HepG2 (cell line): Measurements from ENCODE around the gene RPTOR. TPM values are rescaled to one million over a fixed set of nuclear protein-coding genes. Genes with fewer than 3 reads are reported as not detected.
A peak's percentile ranks its signal among the peaks of the same experiment; 100 is the strongest.

ENCODE experiments used
- CHD4 ChIP-seq: fragments of 200-600 bp; sonication (generic); IDR thresholded peaks from 2 replicates; pipeline ENCODE4 v1.7.0; 2017; ENCODE audit warnings: mild to moderate bottlenecking, low read length, borderline replicate concordance
- ESRRA ChIP-seq: sonication (generic); formaldehyde crosslinking; IDR thresholded peaks from 2 replicates; pipeline ENCODE4 v1.5.1; 2020; ENCODE audit warnings: mild to moderate bottlenecking, low read depth, missing genetic modification reagents
- GTF3A ChIP-seq: sonication (generic); formaldehyde crosslinking; conservative IDR thresholded peaks from 2 replicates; pipeline ENCODE4 v1.4.0; 2020; ENCODE audit warnings: mild to moderate bottlenecking, missing genetic modification reagents
- HDAC6 ChIP-seq: fragments of 200-600 bp; sonication (generic); IDR thresholded peaks from 2 replicates; pipeline ENCODE4 v1.7.0; 2017; ENCODE audit warnings: mild to moderate bottlenecking, antibody characterized with exemption, low read length, low read depth
- HOXA5 ChIP-seq: sonication (generic); formaldehyde crosslinking; IDR thresholded peaks from 2 replicates; pipeline ENCODE4 v1.4.0; 2020; ENCODE audit warnings: missing genetic modification reagents
- ISL2 ChIP-seq: sonication (generic); formaldehyde crosslinking; IDR thresholded peaks from 2 replicates; pipeline ENCODE4 v1.5.0; 2020; ENCODE audit warnings: missing genetic modification reagents
- KLF6 ChIP-seq: IDR thresholded peaks from 2 replicates; pipeline ENCODE4 v1.8.0; 2016; ENCODE audit warnings: missing biosample characterization, missing genetic modification reagents
- KLF9 ChIP-seq: IDR thresholded peaks from 2 replicates; pipeline ENCODE4 v1.6.1; 2016; ENCODE audit warnings: low read depth
- MATR3 ChIP-seq: sonication (generic); formaldehyde crosslinking; IDR thresholded peaks from 2 replicates; pipeline ENCODE4 v1.4.0; 2020; ENCODE audit warnings: missing genetic modification reagents
- PAF1 ChIP-seq: IDR thresholded peaks from 2 replicates; pipeline ENCODE4 v1.6.1; 2016; ENCODE audit warnings: missing genetic modification reagents, missing compliant biosample characterization
- SRSF4 ChIP-seq: fragments of 200-400 bp; formaldehyde crosslinking; IDR thresholded peaks from one replicate; pipeline ENCODE4 v1.6.1; 2018; ENCODE audit warnings: mild to moderate bottlenecking, low read depth, low read length, moderate library complexity; ENCODE audit not compliant: poor library complexity, severe bottlenecking
- ZC3H4 ChIP-seq: sonication (generic); formaldehyde crosslinking; IDR thresholded peaks from 2 replicates; pipeline ENCODE4 v1.4.0; 2020; ENCODE audit warnings: missing genetic modification reagents, borderline replicate concordance
- polyA plus RNA-seq, 8 experiments: library from polyadenylated mRNA; depleted of rRNA in 3 of 8; stranded (reverse) in 7 of 8; unstranded in 1 of 8; fragments of >200 nt; fragmentation: Illumina TruSeq in 4 of 8; extraction: Trizol in 4 of 8; gene quantifications; 2 replicates each; pipeline versions ENCODE4 v1.2.1 to v1.2.3, GENCODE V29; 2011 to 2016; ENCODE audit warnings: low read depth in 4 of 8, missing spikeins in 1 of 8, mixed read lengths in 1 of 8; ENCODE audit not compliant: insufficient read depth in 1 of 8
- total RNA-seq, 5 experiments: library from RNA; depleted of rRNA; stranded (reverse); fragments of >200 nt; fragmentation: Illumina TruSeq; extraction: Trizol; gene quantifications; 2 replicates each; pipeline ENCODE4 v1.2.3, GENCODE V29; 2016; ENCODE audit warnings: low read depth in 1 of 5
- TF ChIP-seq, protein P1 (sequence below), 2 experiments: sonication (generic) in 1 of 2; formaldehyde crosslinking in 1 of 2; IDR thresholded peaks; 2 replicates each; pipeline versions ENCODE4 v1.4.0 to v1.6.1; 2018 to 2020; ENCODE audit warnings: missing genetic modification reagents in 2 of 2, borderline replicate concordance in 1 of 2, low read depth in 1 of 2, mild to moderate bottlenecking in 1 of 2, missing biosample characterization in 1 of 2
- TF ChIP-seq, protein P2 (sequence below): sonication (generic); formaldehyde crosslinking; IDR thresholded peaks from 2 replicates; pipeline ENCODE4 v1.4.0; 2020; ENCODE audit warnings: mild to moderate bottlenecking, missing genetic modification reagents, borderline replicate concordance
- TF ChIP-seq, protein P3 (sequence below): sonication (generic); formaldehyde crosslinking; IDR thresholded peaks from 2 replicates; pipeline ENCODE4 v1.4.0; 2020; ENCODE audit warnings: missing genetic modification reagents, low read depth, mild to moderate bottlenecking, borderline replicate concordance
- TF ChIP-seq, protein P4 (sequence below): sonication (generic); formaldehyde crosslinking; IDR thresholded peaks from 2 replicates; pipeline ENCODE4 v1.4.0; 2020; ENCODE audit warnings: missing genetic modification reagents
- TF ChIP-seq, protein P5 (sequence below): IDR thresholded peaks from 2 replicates; pipeline ENCODE4 v1.6.1; 2018; ENCODE audit warnings: missing genetic modification reagents

Gene RPTOR
- total and polyA plus RNA-seq, 2 of the 13 experiments (the other 11 are each of a cell fraction or from before 2014, with no cell fraction given): 6.6 to 25.3 TPM

DNA sequence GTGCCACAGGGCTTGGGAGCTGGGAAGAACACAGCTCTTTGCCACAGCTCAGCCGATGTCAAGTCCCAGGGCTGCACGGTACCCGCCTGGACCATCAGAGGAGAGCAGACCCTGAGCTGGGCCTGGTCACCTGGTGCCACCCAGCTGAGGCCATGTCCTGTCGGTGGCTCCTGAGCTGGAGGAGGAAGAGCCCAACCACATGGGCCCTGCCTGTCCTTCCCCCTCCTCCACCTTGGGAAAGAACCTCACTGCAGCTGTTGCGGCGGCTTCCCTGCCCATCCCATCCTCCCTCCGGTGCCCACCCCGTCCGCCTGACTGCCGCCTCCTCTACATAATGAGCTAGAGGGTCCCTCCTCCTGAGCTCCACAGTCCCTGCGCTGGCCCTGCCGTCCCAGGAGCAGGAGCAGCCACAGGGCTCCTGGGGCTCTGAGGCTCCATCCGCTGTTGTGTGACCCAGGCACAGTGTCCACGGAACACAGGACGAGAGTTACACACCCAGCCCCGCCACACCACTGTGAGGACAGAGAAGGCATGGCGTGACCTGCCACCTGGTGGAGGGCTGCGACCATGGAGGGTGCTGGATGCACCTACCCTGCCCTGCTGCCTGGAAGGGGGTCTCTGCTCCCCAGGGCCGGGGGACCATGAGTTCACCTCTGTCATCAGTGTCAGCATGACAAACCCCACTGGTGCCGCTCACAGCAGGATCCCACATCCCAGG lies 425.6 kb downstream of the RPTOR start (continued):
- TF ChIP-seq, protein P1, sequence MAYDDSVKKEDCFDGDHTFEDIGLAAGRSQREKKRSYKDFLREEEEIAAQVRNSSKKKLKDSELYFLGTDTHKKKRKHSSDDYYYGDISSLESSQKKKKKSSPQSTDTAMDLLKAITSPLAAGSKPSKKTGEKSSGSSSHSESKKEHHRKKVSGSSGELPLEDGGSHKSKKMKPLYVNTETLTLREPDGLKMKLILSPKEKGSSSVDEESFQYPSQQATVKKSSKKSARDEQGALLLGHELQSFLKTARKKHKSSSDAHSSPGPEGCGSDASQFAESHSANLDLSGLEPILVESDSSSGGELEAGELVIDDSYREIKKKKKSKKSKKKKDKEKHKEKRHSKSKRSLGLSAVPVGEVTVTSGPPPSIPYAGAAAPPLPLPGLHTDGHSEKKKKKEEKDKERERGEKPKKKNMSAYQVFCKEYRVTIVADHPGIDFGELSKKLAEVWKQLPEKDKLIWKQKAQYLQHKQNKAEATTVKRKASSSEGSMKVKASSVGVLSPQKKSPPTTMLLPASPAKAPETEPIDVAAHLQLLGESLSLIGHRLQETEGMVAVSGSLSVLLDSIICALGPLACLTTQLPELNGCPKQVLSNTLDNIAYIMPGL (CRISPR knock-in tag; IDR thresholded peaks at IDR 0.05; ENCODE audit: borderline replicate concordance in 1 of 2, low read depth in 1 of 2): no peak
- TF ChIP-seq CHD4 (no peak), HOXA5 (CRISPR knock-in tag) (no peak), KLF9 (CRISPR knock-in tag) (no peak), SRSF4 (no peak), GTF3A (no peak), ZC3H4 (CRISPR knock-in tag) (no peak), KLF6 (CRISPR knock-in tag) (no peak), MATR3 (no peak), ESRRA (0 out of 2 replicates have a peak, but pooled peaks have one; percentile 17), ISL2 (CRISPR knock-in tag) (no peak), HDAC6 (no peak), PAF1 (no peak)
- TF ChIP-seq, protein P2, sequence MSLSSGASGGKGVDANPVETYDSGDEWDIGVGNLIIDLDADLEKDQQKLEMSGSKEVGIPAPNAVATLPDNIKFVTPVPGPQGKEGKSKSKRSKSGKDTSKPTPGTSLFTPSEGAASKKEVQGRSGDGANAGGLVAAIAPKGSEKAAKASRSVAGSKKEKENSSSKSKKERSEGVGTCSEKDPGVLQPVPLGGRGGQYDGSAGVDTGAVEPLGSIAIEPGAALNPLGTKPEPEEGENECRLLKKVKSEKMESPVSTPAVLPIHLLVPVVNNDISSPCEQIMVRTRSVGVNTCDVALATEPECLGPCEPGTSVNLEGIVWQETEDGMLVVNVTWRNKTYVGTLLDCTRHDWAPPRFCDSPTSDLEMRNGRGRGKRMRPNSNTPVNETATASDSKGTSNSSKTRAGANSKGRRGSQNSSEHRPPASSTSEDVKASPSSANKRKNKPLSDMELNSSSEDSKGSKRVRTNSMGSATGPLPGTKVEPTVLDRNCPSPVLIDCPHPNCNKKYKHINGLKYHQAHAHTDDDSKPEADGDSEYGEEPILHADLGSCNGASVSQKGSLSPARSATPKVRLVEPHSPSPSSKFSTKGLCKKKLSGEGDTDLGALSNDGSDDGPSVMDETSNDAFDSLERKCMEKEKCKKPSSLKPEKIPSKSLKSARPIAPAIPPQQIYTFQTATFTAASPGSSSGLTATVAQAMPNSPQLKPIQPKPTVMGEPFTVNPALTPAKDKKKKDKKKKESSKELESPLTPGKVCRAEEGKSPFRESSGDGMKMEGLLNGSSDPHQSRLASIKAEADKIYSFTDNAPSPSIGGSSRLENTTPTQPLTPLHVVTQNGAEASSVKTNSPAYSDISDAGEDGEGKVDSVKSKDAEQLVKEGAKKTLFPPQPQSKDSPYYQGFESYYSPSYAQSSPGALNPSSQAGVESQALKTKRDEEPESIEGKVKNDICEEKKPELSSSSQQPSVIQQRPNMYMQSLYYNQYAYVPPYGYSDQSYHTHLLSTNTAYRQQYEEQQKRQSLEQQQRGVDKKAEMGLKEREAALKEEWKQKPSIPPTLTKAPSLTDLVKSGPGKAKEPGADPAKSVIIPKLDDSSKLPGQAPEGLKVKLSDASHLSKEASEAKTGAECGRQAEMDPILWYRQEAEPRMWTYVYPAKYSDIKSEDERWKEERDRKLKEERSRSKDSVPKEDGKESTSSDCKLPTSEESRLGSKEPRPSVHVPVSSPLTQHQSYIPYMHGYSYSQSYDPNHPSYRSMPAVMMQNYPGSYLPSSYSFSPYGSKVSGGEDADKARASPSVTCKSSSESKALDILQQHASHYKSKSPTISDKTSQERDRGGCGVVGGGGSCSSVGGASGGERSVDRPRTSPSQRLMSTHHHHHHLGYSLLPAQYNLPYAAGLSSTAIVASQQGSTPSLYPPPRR (CRISPR knock-in tag): no peak
- TF ChIP-seq, protein P3, sequence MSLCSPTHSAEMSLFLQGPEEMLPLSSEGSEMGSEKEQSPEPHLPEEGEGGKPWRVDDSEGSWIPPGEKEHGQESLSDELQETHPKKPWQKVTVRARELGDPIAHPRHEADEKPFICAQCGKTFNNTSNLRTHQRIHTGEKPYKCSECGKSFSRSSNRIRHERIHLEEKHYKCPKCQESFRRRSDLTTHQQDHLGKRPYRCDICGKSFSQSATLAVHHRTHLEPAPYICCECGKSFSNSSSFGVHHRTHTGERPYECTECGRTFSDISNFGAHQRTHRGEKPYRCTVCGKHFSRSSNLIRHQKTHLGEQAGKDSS (CRISPR knock-in tag): peak; percentile 66; the same call in 1 of the 2 replicates
- TF ChIP-seq, protein P4, sequence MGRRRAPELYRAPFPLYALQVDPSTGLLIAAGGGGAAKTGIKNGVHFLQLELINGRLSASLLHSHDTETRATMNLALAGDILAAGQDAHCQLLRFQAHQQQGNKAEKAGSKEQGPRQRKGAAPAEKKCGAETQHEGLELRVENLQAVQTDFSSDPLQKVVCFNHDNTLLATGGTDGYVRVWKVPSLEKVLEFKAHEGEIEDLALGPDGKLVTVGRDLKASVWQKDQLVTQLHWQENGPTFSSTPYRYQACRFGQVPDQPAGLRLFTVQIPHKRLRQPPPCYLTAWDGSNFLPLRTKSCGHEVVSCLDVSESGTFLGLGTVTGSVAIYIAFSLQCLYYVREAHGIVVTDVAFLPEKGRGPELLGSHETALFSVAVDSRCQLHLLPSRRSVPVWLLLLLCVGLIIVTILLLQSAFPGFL: no peak
- TF ChIP-seq, protein P5, sequence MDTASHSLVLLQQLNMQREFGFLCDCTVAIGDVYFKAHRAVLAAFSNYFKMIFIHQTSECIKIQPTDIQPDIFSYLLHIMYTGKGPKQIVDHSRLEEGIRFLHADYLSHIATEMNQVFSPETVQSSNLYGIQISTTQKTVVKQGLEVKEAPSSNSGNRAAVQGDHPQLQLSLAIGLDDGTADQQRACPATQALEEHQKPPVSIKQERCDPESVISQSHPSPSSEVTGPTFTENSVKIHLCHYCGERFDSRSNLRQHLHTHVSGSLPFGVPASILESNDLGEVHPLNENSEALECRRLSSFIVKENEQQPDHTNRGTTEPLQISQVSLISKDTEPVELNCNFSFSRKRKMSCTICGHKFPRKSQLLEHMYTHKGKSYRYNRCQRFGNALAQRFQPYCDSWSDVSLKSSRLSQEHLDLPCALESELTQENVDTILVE (CRISPR knock-in tag): no peak
